GM12874 (cell line): ENCODE data around the gene CHST11.

ENCODE experiments used
- TF ChIP-seq, protein P1 (sequence below): IDR thresholded peaks from 2 replicates; pipeline ENCODE4 v1.5.1; 2011; ENCODE audit warnings: low read depth, mild to moderate bottlenecking, control low read depth, low read length, moderate library complexity; ENCODE audit not compliant: insufficient read depth

CHST11 gene

DNA sequence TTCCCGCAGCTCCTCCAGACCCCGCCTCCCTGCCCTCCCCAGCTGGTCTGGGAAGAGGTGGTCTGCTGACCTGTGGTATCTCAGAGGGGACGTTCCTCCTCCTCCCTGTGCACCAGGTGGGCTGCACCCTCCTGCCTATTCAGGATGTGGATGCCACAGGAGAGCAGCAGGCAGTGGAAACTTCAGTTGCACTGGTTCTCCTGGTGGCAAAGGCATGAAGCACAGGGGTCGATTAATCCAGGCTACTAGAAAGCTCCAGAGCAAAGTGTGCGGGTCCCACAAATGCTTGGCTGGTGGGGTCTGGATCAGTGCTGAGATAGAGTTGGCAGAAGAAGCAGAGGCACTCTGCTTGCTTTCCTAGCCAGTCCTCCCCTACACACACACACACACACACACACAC, 304.3 kb downstream of the CHST11 start:
- TF ChIP-seq, protein P1, sequence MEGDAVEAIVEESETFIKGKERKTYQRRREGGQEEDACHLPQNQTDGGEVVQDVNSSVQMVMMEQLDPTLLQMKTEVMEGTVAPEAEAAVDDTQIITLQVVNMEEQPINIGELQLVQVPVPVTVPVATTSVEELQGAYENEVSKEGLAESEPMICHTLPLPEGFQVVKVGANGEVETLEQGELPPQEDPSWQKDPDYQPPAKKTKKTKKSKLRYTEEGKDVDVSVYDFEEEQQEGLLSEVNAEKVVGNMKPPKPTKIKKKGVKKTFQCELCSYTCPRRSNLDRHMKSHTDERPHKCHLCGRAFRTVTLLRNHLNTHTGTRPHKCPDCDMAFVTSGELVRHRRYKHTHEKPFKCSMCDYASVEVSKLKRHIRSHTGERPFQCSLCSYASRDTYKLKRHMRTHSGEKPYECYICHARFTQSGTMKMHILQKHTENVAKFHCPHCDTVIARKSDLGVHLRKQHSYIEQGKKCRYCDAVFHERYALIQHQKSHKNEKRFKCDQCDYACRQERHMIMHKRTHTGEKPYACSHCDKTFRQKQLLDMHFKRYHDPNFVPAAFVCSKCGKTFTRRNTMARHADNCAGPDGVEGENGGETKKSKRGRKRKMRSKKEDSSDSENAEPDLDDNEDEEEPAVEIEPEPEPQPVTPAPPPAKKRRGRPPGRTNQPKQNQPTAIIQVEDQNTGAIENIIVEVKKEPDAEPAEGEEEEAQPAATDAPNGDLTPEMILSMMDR: peak; percentile 4; the same call in 1 of the 2 replicates

- TF ChIP-seq, protein P1: no peak
Observed at GRCh38 chr12:104761611-104762010, 304.9 kb downstream of the CHST11 start.

DNA sequence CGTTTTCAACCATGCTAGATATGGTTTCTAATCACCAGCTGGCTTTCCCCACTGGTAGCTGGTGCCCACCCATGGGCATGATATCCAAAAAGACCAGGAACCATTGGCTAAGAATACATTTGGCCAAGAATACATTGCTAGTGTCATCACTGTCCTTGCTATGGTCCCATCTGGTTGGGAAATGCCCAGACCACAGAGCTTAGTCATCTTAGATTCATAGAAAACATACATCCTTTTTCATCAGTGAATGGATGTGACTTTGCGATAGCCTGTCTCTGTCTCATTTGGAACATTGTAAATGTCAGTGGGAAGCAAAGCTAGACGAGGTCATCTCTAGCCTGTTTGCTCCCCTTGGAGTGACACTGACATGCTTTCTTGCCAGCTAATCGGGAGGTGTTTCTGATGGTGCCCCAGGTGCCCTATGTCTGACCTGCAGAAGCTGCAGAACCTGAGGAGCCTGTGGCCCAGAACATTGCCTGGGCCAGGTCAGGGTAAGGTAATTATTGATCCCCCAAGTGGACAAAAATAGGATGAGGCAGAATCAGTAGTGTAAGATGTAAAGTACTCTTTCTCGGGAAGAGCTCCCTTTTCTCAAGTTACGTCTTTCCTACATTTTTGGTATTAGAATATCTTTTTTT, 306.5 kb downstream of the CHST11 start:
- TF ChIP-seq, protein P1: no peak

DNA sequence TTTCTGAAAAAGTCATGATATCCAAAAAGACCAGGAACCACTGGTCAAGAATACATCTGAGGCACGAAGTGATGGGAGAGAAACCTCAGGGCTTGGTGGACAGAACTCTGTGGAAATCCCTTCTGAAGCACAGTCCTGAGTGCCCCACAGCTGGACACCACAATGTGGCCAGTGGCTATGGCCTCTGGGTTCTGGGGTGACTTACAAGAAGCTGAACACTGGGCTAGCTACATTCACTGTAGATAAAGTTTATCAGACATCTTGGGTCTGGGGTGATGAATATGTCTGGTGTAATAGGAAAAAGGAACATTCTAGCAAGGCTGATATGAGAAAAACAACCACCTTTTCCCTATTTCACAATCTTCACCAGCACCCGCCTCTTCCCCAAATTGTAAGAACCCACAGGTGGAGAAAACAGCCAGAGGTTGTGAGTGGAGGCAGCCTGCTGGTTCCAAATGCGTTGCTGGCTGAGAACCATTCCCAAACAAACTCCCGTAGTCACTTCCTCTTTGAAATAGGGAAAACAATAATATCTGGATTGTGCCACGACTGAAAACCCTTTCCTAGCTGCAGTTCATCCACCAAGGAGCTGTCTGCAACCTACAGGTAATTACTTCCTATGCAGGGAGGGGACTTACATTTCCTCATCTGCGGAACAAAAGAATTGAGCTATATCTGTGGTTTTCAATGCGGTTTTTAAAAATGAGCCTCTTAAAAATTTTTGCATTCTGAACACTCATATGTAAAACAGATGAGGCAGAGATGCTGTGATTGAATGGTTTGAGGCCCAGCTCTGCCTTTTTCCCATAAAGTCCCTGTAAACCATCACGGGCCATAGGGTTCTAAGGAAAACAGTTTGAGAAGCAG, 307.7 kb downstream of the CHST11 start:
- TF ChIP-seq, protein P1: no peak

DNA sequence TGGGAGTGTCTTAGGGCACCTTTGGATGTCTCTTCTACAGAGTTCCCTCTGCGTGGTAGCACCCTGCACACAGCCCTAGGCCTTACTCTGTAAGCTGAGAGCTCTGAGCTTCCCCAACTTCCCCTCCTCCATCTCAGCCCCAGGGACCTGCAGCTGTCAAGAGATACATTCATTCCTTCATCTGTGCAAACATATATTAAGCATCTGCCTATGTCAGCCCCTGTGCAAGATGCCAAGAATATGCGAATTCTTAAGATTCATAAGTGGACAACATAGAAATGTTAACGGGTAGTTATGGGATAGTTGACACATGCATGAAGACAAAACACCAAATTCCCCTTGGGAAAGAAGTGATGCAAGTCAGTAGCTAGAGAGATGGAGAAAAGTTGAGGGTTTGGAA, 310.5 kb downstream of the CHST11 start:
- TF ChIP-seq, protein P1: no peak

GRCh38 chr12:104768033-104768432, 311.3 kb downstream of the CHST11 start:
- TF ChIP-seq, protein P1: no peak

DNA sequence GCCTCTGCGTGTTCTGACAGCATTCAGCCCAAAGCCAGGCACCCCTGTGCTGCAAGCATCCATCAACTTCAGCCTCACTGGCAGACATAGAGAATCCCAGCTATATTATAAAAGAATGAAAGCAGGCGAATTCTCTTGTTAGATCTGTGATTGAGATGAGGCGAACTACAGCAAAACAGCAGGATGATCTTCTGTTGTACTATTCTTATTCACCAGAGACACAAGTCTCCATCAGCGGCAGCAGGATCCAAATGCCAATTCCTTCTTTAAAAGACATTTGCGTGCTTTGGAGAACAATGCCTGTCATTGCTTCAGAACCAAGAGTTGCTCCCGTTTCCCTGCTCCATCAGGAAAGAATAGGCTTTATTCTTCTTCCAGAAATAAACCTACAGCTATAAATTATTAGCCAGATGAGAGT, 312.4 kb downstream of the CHST11 start:
- TF ChIP-seq, protein P1: no peak
